GM21619 (cell line): ENCODE data around the gene SLC16A14.

Experiments used
- ATAC-seq: cut with Tn5 transposase; IDR thresholded peaks from one replicate; pipeline ENCODE4 v1.9.1; 2021; ENCODE audit not compliant: unreplicated experiment

The SLC16A14 gene

GRCh38 chr2:230043025-230043424, 25.7 kb downstream of the SLC16A14 start:
- ATAC-seq = no peak

GRCh38 chr2:230042195-230042594, 26.5 kb downstream of the SLC16A14 start:
- ATAC-seq = no peak

GRCh38 chr2:230023313-230023712, 45.4 kb downstream of the SLC16A14 start:
- no peak for ATAC-seq

- ATAC-seq = no peak
Observed at GRCh38 chr2:230019742-230020141, 49.0 kb downstream of the SLC16A14 start.

- ATAC-seq = no peak
Observed at GRCh38 chr2:230018153-230018552, 50.6 kb downstream of the SLC16A14 start.

- no peak for ATAC-seq
Observed at GRCh38 chr2:230016844-230017243, 51.9 kb downstream of the SLC16A14 start.

GRCh38 chr2:230012267-230012884, 56.3 kb downstream of the SLC16A14 start:
- ATAC-seq = no peak

- no peak for ATAC-seq
Observed at GRCh38 chr2:230011617-230012016, 57.1 kb downstream of the SLC16A14 start.

GRCh38 chr2:230010501-230010900, 58.2 kb downstream of the SLC16A14 start:
- no peak for ATAC-seq

- no peak for ATAC-seq
Observed at GRCh38 chr2:230008708-230009066, 60.0 kb downstream of the SLC16A14 start.

- peak; percentile 66 for ATAC-seq
Observed at GRCh38 chr2:230007931-230008707, 60.6 kb downstream of the SLC16A14 start.

GRCh38 chr2:230000118-230000841, 68.4 kb downstream of the SLC16A14 start:
- peak; percentile 91 for ATAC-seq

- no peak for ATAC-seq
Observed at GRCh38 chr2:229997565-229997964, 71.2 kb downstream of the SLC16A14 start.

- no peak for ATAC-seq
Observed at GRCh38 chr2:229996320-229996719, 72.4 kb downstream of the SLC16A14 start.

GRCh38 chr2:229993236-229993635, 75.5 kb downstream of the SLC16A14 start:
- ATAC-seq = no peak
